Breast epithelium (tissue), 3 donors: ENCODE measurements around the gene GNG5.
"Not testable (repeated sequence)": the region's sequence is repeated elsewhere in the genome, so short reads cannot be mapped to it uniquely, and the experiment has no call there.

Experiments used
- CTCF ChIP-seq, 3 donors: fragments of 450-650 bp; IDR thresholded peaks; one replicate each; pipeline ENCODE4 v1.5.1; 2016 to 2017; ENCODE audit warnings: antibody characterized with exemption in 3 of 3, mild to moderate bottlenecking in 3 of 3, moderate library complexity in 3 of 3
- POLR2AphosphoS5 ChIP-seq, 3 donors: sonication (generic); formaldehyde crosslinking; IDR thresholded peaks; one replicate each; pipeline ENCODE4 v1.6.1; 2017; ENCODE audit warnings: antibody characterized with exemption in 3 of 3

DNA sequence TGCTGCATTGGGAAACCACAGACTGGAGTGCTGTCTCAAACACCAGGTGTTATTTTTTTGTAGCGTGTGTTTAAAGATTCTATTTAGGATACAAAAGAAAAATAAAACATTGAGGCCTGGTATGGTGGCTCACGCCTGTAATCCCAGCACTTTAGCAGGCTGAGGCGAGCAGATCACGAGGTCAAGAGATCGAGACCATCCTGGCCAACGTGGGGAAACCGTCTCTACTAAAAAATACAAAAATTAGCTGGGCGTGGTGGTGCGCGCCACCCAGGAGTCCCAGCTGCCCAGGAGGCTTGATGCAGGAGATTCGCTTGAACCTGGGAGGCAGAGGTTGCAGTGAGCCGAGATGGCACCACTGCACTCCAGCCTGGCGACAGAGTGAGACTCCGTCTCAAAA is 1.5 kb upstream of the GNG5 start:
- TF ChIP-seq CTCF, POLR2AphosphoS5 (IDR thresholded peaks at IDR 0.05): not testable (repeated sequence)
